HepG2 (cell line): ENCODE measurements around the gene ADCY9. TPM values are rescaled to one million over a fixed set of nuclear protein-coding genes. Genes with fewer than 3 reads are reported as not detected.

Experiments used
- ATF3 ChIP-seq: sonication (generic); formaldehyde crosslinking; IDR thresholded peaks from 2 replicates; pipeline ENCODE4 v1.4.0; 2020; ENCODE audit warnings: missing genetic modification reagents
- ELF4 ChIP-seq: sonication (generic); formaldehyde crosslinking; IDR thresholded peaks from 2 replicates; pipeline ENCODE4 v1.5.0; 2020; ENCODE audit warnings: missing genetic modification reagents, mild to moderate bottlenecking, moderate library complexity, borderline replicate concordance
- HOXA3 ChIP-seq: sonication (generic); formaldehyde crosslinking; IDR thresholded peaks from 2 replicates; pipeline ENCODE4 v1.5.0; 2020; ENCODE audit warnings: missing genetic modification reagents
- KMT2A ChIP-seq: sonication (generic); formaldehyde crosslinking; IDR thresholded peaks from 2 replicates; pipeline ENCODE4 v1.4.0; 2020; ENCODE audit warnings: missing genetic modification reagents
- MXD1 ChIP-seq: sonication (generic); formaldehyde crosslinking; IDR thresholded peaks from 2 replicates; pipeline ENCODE4 v1.4.0; 2020; ENCODE audit warnings: mild to moderate bottlenecking, missing genetic modification reagents
- MYC ChIP-seq: sonication (generic); formaldehyde crosslinking; IDR thresholded peaks from 2 replicates; pipeline ENCODE4 v1.9.0; 2021; ENCODE audit warnings: missing genetic modification reagents, borderline replicate concordance
- NFE2L1 ChIP-seq: sonication (generic); formaldehyde crosslinking; IDR thresholded peaks from 2 replicates; pipeline ENCODE4 v1.4.0; 2020; ENCODE audit warnings: missing genetic modification reagents, mild to moderate bottlenecking, borderline replicate concordance
- PBX2 ChIP-seq: IDR thresholded peaks from 2 replicates; pipeline ENCODE4 v1.6.1; 2016; ENCODE audit warnings: control low read depth
- POGK ChIP-seq: sonication (generic); formaldehyde crosslinking; conservative IDR thresholded peaks from 2 replicates; pipeline ENCODE4 v1.8.0; 2022; ENCODE audit warnings: mild to moderate bottlenecking, moderate library complexity, missing genetic modification reagents
- RCOR2 ChIP-seq: IDR thresholded peaks from 2 replicates; pipeline ENCODE4 v1.6.1; 2016; ENCODE audit warnings: missing biosample characterization, missing genetic modification reagents
- SAP130 ChIP-seq: IDR thresholded peaks from 2 replicates; pipeline ENCODE4 v1.6.1; 2016; ENCODE audit warnings: low read depth
- SNRNP70 ChIP-seq: fragments of 200-400 bp; formaldehyde crosslinking; IDR thresholded peaks from 2 replicates; pipeline ENCODE4 v1.6.1; 2017; ENCODE audit warnings: mild to moderate bottlenecking, low read depth, low read length, moderate library complexity
- STAT5B ChIP-seq: sonication (generic); formaldehyde crosslinking; IDR thresholded peaks from 2 replicates; pipeline ENCODE4 v1.4.0; 2020; ENCODE audit warnings: missing genetic modification reagents
- SYNCRIP ChIP-seq: fragments of 200-400 bp; formaldehyde crosslinking; IDR thresholded peaks from 2 replicates; pipeline ENCODE4 v1.6.1; 2018; ENCODE audit warnings: mild to moderate bottlenecking, low read depth, low read length; ENCODE audit not compliant: insufficient read depth
- TBX2 ChIP-seq: sonication (generic); formaldehyde crosslinking; IDR thresholded peaks from 2 replicates; pipeline ENCODE4 v1.5.0; 2020; ENCODE audit warnings: missing genetic modification reagents, mild to moderate bottlenecking, borderline replicate concordance
- TFDP1 ChIP-seq: IDR thresholded peaks from 2 replicates; pipeline ENCODE4 v1.6.1; 2016; ENCODE audit warnings: missing compliant biosample characterization, missing genetic modification reagents, borderline replicate concordance
- TRIM22 ChIP-seq: fragments of 450-650 bp; IDR thresholded peaks from 2 replicates; pipeline ENCODE4 v1.6.1; 2017
- ZBTB3 ChIP-seq: sonication (generic); formaldehyde crosslinking; IDR thresholded peaks from 2 replicates; pipeline ENCODE4 v1.4.0; 2020; ENCODE audit warnings: low read depth, mild to moderate bottlenecking, moderate library complexity, missing genetic modification reagents, borderline replicate concordance
- ZNF24 ChIP-seq: fragments of 450-650 bp; IDR thresholded peaks from 2 replicates; pipeline ENCODE4 v1.6.1; 2017; ENCODE audit warnings: antibody characterized with exemption, mild to moderate bottlenecking
- ZNF260 ChIP-seq: sonication (generic); formaldehyde crosslinking; IDR thresholded peaks from 2 replicates; pipeline ENCODE4 v1.4.0; 2020; ENCODE audit warnings: missing genetic modification reagents, low read depth, mild to moderate bottlenecking, borderline replicate concordance
- ZNF331 ChIP-seq: sonication (generic); formaldehyde crosslinking; IDR thresholded peaks from 2 replicates; pipeline ENCODE4 v1.4.0; 2020; ENCODE audit warnings: missing genetic modification reagents
- ZNF547 ChIP-seq: sonication (generic); formaldehyde crosslinking; IDR thresholded peaks from 2 replicates; pipeline ENCODE4 v1.5.1; 2020; ENCODE audit warnings: mild to moderate bottlenecking, missing genetic modification reagents
- ZNF616 ChIP-seq: sonication (generic); formaldehyde crosslinking; IDR thresholded peaks from 2 replicates; pipeline ENCODE4 v1.5.0; 2020; ENCODE audit warnings: low read depth, mild to moderate bottlenecking, missing genetic modification reagents
- polyA plus RNA-seq, 8 experiments: library from polyadenylated mRNA; depleted of rRNA in 3 of 8; stranded (reverse) in 7 of 8; unstranded in 1 of 8; fragments of >200 nt; fragmentation: Illumina TruSeq in 4 of 8; extraction: Trizol in 4 of 8; gene quantifications; 2 replicates each; pipeline versions ENCODE4 v1.2.1 to v1.2.3, GENCODE V29; 2011 to 2016; ENCODE audit warnings: low read depth in 4 of 8, missing spikeins in 1 of 8, mixed read lengths in 1 of 8; ENCODE audit not compliant: insufficient read depth in 1 of 8
- total RNA-seq, 5 experiments: library from RNA; depleted of rRNA; stranded (reverse); fragments of >200 nt; fragmentation: Illumina TruSeq; extraction: Trizol; gene quantifications; 2 replicates each; pipeline ENCODE4 v1.2.3, GENCODE V29; 2016; ENCODE audit warnings: low read depth in 1 of 5

The ADCY9 gene
- total and polyA plus RNA-seq, 2 of the 13 experiments (the other 11 are each of a cell fraction or from before 2014, with no cell fraction given), result 11.2 to 13.9 TPM

DNA sequence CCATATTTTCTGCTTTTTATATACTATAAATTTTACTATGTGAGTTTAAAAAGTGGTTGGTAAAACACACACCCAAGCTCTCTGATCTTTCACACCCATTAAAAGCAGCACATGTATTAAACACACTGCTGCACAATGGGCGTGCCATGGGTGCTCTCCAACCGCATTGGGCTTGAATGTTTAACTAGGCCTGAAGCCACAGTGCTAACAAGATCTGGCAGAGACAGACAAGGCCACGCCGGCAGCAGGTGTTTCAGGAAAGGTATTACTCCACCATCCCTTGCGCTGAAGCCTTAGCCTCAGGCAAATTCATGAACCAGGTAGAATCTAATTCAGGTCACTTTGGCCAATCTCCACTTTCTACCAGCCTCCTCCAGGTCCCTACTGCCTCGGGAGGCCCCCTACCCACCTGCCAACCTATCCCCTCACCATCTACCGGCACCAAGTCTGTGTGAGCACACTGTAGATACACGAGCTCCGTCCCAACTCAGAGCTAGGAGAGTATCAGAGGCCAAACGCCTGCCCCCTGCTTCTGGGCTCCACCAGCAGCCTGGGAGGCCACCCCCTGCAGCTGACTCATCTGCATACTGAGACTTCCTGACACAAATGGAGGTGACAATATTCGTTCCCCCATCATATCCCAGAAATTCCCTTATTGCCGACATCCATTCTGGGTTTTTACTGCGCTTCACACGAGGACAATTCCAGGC lies 95.0 kb downstream of the ADCY9 start (continued):
- TF ChIP-seq PBX2 (CRISPR knock-in tag), result no peak
- peak; percentile 76 for TF ChIP-seq SAP130
- no peak for TF ChIP-seq ZNF24
- no peak for TF ChIP-seq STAT5B (CRISPR knock-in tag)
- TF ChIP-seq MYC, result peak; percentile 66; the same call in 1 of the 2 replicates
- TF ChIP-seq TBX2 (CRISPR knock-in tag), result peak; percentile 83; the same call in 1 of the 2 replicates
- TF ChIP-seq KMT2A, result 0 out of 2 replicates have a peak, but pooled peaks have one; percentile 44
- no peak for TF ChIP-seq TRIM22
- TF ChIP-seq SYNCRIP, result no peak
- no peak for TF ChIP-seq RCOR2 (CRISPR knock-in tag)
- no peak for TF ChIP-seq ELF4 (CRISPR knock-in tag)
- no peak for TF ChIP-seq ZBTB3
- TF ChIP-seq SNRNP70, result no peak
- TF ChIP-seq POGK (CRISPR knock-in tag), result no peak
- TF ChIP-seq MXD1, result peak; percentile 51; the same call in 1 of the 2 replicates
- no peak for TF ChIP-seq NFE2L1
- TF ChIP-seq TFDP1 (CRISPR knock-in tag), result peak; percentile 73; the same call in 1 of the 2 replicates
- no peak for TF ChIP-seq ZNF547
- TF ChIP-seq ZNF331 (CRISPR knock-in tag), result peak; percentile 63
- TF ChIP-seq HOXA3 (CRISPR knock-in tag), result peak; percentile 66
- TF ChIP-seq ATF3 (CRISPR knock-in tag), result no peak
- TF ChIP-seq ZNF616 (CRISPR knock-in tag), result no peak
- no peak for TF ChIP-seq ZNF260 (CRISPR knock-in tag)
